ENCODE measurements around the gene LIN54. TPM values are rescaled to one million over a fixed set of nuclear protein-coding genes. Genes with fewer than 3 reads are reported as not detected.

Gene LIN54
- total RNA-seq, 1 donor from 2014 or later, result 11.7 TPM

GRCh38 chr4:82891707-82892466 lies 118.7 kb downstream of the LIN54 start:
- no peak for DNase-seq (ENCODE audit: low spot score)

DNA sequence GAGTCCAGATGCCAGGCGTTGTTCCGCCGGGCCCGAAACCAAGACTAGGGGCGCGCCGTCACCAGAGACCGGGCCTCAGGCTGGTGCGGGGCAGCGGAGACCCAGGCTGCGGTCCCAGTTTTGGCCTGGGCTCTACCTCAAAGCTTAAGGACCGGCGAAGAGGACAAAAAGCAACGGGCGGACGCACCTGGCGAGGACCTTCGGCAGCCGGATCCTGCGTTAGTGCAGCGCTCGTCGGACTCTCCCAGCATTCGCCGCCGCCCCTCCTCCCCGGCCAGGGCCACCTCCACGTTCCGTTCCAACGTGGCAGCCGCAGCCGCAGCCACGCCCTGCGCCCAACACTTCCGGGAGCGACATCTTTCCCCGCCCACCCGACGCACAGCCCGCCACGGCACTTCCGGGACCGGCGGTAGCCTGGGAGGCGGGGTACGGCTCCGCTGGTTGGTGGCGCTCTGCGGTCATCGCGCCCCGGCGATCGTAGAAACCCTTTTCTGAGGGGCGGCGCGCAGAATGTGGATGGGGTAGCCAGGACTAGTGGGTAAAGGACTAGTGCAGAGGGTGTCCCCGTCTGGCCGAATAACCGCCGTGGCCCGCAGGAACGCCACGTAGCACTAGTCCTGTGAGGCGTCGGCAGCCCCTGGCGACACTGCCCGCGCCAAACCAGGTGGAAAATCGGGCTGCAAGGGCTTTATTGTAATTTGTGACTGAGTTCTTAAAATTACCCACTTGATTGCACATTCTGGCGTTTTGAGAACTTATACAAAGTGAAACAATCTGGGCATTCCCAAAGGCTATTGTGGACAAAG lies 119.5 kb downstream of the LIN54 start, which contains the start of gene SEC31A:
Gene SEC31A, minus strand, starts transcription at position 253 of the 806 bp plus-strand sequence. CDS start 9,217 bp downstream, outside the sequence.
- DNase-seq (ENCODE audit: low spot score), result peak; percentile 97

GRCh38 chr4:82890528-82890900 lies 120.1 kb downstream of the LIN54 start:
- DNase-seq (ENCODE audit: low spot score), result no peak

DNA sequence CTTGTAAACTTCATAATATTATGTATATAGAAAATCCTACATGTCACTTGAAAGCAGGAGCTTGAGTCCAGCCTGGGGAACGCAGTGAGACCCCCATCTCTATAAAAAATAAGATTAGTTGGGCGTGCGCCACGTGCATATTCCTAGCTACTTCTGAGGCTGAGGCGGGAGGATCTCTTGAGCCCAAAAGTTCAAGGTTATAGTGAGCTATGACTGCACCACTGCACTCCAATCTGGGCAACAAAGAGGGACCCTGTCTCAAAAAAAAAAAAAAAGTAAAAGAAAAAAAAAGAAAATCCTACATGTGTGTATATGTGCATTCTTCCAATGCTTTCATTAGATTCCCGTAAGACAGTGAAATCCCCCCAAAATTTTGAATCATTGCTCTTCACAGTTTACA lies 121.3 kb downstream of the LIN54 start:
- no peak for DNase-seq (ENCODE audit: low spot score)

DNA sequence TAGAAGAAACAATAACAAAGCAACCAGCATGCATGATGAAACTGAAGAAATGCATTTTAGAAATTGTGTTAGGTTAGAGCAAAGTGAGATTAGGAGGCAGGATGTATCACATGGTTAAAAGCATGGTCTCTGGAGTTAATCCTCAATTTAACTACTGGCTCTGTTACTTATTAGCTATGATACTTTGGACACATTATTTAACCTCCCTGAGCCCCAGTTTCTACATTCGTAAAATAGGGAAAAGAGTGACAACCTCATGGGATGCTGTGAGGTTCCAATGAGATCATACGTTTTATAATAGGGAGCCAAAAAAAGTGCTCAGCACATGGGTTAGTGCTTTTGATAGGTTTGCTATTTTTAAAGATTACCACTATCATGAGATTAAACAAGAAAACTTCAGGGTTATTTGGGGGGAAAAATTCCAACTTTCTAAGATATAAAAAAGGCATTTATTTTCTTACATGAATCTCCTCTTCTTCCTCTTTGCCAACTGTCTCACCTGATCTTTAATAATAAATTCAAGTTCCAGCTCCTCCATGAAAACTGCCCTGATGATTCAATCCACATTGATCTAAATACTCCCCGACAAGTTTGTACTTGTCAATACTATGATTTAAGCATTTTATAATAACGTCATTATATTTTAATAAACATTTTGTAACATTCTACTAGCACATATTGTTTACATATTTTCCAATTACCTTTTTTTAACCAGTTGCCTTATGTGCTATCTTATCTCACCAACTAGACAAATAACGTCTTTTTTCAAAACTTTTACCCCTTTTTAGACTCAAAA lies 124.3 kb downstream of the LIN54 start:
- DNase-seq (ENCODE audit: low spot score), result no peak

DNA sequence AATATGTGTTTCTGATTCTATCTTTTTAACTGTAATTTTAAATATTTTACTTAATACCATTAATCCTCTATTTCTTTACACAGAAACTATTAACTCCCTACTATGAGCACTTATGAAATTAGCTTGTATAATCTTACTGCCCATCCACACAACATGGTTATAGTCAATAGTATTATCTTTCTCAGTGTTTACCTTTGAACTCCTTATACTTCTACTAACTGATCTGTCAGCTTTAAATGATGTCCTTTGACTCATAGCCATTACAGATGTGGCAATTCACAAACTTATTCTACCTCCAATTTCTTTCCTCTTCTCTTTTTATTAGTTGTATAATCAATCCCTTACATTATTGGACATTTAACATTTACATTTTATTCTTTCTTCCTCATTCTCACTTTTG lies 125.2 kb downstream of the LIN54 start:
- no peak for DNase-seq (ENCODE audit: low spot score)

Other genes with a start within 250 kb of the LIN54 start
- gene SCD5, start 212.0 kb downstream of the LIN54 start, total RNA-seq, result 7.3 TPM
- gene SEC31A, start 119.7 kb downstream of the LIN54 start, total RNA-seq, result 239 TPM
- 6.5 TPM for gene THAP9, start 110.1 kb downstream of the LIN54 start, total RNA-seq
- 35.3 TPM for gene COPS4, start 24.4 kb upstream of the LIN54 start, total RNA-seq
- gene PLAC8, start 103.9 kb upstream of the LIN54 start, total RNA-seq, result 4.9 TPM

Data from ureter (tissue), 1 donor.